IPS DF 4.7 (cell line): ENCODE results near the gene SLC27A2.

ENCODE experiments used
- DNase-seq: peaks from one replicate; pipeline ENCODE4 v3.0.0-alpha.2; 2013; ENCODE audit warnings: low spot score; ENCODE audit errors: extremely low read depth

The SLC27A2 gene

DNA sequence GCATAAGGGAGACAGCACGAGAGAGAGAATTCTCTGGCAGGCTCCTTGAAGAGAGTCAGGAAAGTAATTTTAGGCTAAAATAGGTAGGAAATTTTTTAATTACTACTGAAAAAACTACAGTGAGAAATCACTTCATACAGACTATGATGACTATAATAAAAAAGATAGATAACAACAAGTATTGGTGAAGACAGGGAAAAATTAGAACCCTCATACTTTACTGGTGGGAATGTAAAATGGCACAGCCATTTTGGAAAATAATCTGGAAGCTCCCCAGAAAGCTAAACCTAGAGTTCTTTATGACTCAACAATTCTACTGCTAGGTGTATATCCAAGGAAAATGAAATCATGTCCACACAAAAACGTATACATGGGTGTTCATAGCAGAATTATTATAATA lies 85.6 kb downstream of the SLC27A2 start:
- no peak for DNase-seq

DNA sequence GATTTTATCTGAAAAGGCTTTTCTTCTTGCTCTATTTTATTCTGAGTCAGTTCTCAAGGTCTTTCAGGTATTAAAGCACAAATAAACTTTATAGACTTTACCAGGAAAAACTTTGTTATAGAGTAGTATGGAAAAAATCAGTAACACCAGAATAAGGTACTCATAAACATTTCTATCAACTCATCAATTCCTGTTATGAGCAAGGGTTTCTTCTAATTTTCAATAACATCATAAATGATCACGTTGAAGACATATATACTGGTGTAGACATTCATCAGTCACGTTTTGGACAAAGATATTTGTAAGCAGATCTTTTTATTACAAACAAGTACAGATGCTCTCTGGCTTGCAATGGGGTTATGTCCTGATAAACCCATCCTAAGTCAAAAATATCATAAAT lies 93.1 kb downstream of the SLC27A2 start:
- DNase-seq = no peak

DNA sequence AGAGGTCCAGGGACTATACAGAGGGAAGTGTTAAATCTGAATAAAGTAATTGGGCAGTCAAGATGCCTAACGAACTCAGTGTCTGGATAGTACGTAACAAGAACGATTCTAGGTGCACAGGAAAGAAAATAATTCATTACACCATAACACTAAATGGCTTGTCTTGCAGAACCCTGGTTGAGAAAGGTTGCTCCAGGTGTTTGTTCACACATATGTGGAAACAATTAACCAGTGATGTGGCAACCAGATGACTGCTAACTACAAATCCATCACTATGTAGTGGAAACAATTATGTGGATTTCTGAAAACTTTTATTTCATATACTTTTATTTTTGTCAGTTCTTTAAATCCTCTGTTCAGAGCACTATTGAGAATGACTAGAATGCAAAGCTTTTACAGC lies 93.9 kb downstream of the SLC27A2 start:
- no peak for DNase-seq

DNA sequence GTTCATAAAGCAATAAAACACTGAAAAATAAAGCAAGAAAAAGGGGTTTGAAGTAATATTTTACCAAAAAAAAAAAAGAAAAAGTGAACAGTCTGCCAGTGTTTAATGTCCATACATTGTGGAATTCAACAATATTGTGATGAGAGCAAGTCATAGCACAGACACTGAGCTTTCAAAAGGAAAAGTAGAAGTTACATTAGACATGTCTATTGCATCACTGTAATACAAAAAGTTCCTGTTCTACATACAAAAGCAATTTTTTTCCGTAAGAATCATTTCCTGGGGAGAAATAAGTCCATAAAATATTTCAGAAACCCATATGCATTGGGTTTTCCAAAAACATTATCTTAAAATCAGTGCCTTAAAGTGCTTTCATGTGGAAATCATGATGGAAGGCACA lies 95.4 kb downstream of the SLC27A2 start:
- DNase-seq = no peak

DNA sequence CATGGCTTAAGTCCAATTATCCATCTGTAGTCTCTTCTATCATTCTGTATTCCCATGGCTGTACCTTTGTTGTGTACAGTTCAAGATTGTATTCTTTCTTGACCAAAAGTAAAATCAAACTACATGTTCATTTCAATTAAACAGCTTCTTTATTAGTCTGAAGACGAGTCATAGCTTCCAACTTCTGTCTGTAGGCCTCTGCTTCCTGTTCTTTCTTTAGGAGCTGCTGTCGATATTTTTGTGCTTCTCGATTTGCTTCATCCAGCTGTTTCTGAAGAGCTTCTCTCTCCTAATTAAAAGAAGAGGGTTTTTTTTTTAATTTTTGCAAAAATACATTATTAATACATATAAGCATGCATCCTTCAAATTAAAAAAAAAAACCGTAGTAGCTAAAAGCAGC lies 96.5 kb downstream of the SLC27A2 start:
- no peak for DNase-seq

DNA sequence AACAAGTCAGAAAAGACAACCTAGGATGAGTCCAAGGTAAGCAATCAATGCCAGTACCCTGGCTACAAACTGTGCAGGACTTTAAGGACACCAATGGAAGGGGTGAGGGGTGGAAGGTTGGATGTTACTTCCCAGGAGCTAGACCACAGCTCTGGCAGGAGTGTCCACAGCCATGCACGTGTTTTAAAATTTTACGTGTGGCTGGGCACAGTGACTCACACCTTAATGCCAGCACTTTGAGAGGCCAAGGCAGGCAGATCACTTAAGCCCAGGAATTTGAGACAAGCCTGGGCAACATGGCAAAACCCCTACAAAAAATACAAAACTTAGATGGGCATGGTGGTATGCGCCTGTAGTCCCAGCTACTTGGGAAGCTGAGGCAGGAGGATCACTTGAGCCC lies 98.3 kb downstream of the SLC27A2 start:
- DNase-seq = no peak

DNA sequence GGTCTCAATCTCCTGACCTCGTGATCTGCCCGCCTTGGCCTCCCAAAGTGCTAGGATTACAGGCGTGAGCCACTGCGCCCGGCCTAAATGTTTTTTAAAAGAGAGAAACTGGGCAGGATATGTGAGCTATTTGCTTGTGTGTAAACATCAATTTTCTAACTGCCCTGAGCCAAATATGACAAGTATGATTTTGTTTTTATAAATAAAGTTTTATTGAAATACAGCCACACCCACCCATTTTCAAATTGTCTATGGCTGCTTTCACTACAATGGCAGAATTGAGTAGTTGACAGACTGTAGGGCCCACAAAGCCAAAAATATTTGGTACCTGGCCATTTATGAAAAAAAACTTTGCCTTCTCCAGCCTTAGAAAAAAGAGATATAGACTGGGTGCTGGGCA lies 99.4 kb downstream of the SLC27A2 start:
- no peak for DNase-seq
